C4-2B (cell line): ENCODE measurements around the gene MESP1.

Source experiments
- CTCF ChIP-seq: fragments of 450-650 bp; conservative IDR thresholded peaks from 2 replicates; pipeline ENCODE4 v1.5.1; 2017; ENCODE audit warnings: mild to moderate bottlenecking
- ZFX ChIP-seq: fragments of 450-650 bp; IDR thresholded peaks from 2 replicates; pipeline ENCODE4 v1.6.1; 2017

- TF ChIP-seq CTCF (no peak), ZFX (no peak)
Observed at GRCh38 chr15:89723031-89723430, 28.0 kb downstream of the MESP1 start.
